ENCODE results near the gene ANKIB1.
"Not testable (repeated sequence)": the region's sequence is repeated elsewhere in the genome, so short reads cannot be mapped to it uniquely, and the experiment has no call there.

ANKIB1 gene

DNA sequence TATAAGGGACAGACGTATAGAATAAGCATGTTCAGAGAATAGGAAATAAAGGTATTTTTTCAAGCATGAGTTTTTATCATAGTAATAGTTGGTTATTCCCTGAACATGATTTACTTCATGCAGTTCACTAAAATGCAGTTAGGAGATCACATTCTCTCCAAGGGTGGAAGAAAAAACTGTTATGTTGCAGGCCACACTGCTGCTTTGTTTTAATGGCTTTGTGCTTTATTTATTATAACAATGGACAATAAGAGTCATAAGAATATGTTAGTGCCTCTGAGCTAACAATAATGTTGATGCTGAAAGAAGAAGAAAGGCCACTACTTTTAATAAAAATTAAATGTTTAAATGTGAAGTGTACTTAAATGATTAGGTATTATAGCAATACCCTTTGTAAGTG, 123.0 kb downstream of the ANKIB1 start:
- no peak for DNase-seq (ENCODE audit: insufficient read length, low spot score)
- no peak for FAIRE-seq
- no peak for TF ChIP-seq POLR2A (IDR thresholded peaks at IDR 0.05; ENCODE audit: low read depth, low read length)

DNA sequence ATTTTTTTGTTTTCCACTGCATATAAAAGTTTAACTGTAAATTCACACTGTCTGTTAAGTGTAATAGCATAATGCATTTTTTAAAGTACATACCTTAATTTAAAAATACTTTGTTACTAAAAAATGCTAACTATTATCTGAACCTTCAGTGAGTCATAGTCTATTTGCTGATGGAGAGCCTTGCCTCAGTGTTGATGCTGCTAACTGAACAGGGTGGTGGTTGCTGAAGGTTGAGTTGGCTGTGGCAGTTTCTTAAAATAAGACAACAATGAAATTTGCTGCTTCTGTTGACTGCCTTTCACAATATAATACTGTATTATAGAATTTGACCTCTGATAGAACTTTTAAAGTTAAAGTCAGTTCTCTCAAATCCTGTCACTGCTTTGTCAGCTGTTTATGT, 129.2 kb downstream of the ANKIB1 start:
- no peak for FAIRE-seq
- no peak for TF ChIP-seq POLR2A (IDR thresholded peaks at IDR 0.05; ENCODE audit: low read depth, low read length)
- DNase-seq (ENCODE audit: insufficient read length, low spot score), result no peak

DNA sequence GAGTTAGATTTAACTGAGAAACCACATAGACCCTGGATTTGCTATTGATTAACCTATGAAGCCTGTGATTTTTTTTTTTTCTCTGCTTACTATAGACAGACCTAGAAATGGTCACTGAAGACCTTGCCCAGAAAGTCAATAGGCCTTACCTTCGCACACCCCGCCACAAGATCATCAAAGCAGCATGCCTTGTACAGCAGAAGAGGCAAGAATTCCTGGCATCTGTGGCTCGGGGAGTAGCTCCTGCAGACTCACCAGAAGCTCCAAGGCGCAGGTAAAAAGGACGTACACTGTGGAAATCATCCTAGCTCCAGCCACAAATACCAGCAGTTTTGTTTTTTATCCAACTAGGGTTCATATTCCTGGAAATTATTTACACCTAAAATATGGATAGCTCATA, 145.3 kb downstream of the ANKIB1 start:
- no peak for TF ChIP-seq POLR2A (IDR thresholded peaks at IDR 0.05; ENCODE audit: low read depth, low read length)
- FAIRE-seq, result no peak
- DNase-seq (ENCODE audit: insufficient read length, low spot score), result no peak

DNA sequence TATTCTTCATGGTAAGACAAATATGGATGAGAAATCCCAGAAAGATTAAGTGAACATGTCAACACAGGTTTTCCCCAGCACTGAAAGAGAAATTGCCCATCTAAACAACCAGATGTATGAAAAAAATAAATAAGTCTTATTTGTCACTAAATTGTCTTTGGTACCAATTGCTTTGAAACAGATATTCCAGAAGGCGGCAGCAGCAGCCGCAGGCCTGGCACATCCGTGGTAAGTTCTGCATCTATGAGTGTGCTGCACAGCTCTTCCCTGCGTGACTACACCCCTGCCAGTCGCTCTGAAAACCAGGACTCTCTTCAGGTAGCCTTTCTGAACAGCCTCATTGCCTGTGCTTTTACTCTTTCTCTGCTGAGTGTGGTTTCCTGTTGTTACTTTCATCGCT, 151.8 kb downstream of the ANKIB1 start:
- no peak for FAIRE-seq
- TF ChIP-seq POLR2A (IDR thresholded peaks at IDR 0.05; ENCODE audit: low read depth, low read length), result no peak

DNA sequence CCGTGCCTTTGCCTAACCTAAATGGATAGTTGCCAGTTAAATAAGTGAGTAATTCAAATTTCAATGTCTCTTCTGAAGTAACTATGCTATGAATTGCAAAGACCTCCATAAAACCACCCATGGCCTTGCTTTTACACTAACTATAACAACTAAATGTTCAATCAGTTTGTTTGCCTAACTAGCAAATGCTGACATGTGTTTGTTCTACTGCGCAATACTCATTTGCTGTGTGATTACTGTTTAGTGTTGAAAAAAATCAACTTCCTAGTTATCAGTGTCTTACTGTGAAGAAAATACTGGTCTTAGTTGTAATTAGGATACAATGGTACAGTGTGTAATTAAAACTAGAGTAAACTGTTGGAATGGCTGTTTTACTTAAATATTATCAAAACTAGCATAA, 154.2 kb downstream of the ANKIB1 start:
- DNase-seq (ENCODE audit: insufficient read length, low spot score), result no peak
- no peak for TF ChIP-seq POLR2A (IDR thresholded peaks at IDR 0.05; ENCODE audit: low read depth, low read length)
- FAIRE-seq, result no peak

More for the DNA sequence above, 151.8 kb downstream of the ANKIB1 start:
- no peak for DNase-seq (ENCODE audit: insufficient read length, low spot score)

DNA sequence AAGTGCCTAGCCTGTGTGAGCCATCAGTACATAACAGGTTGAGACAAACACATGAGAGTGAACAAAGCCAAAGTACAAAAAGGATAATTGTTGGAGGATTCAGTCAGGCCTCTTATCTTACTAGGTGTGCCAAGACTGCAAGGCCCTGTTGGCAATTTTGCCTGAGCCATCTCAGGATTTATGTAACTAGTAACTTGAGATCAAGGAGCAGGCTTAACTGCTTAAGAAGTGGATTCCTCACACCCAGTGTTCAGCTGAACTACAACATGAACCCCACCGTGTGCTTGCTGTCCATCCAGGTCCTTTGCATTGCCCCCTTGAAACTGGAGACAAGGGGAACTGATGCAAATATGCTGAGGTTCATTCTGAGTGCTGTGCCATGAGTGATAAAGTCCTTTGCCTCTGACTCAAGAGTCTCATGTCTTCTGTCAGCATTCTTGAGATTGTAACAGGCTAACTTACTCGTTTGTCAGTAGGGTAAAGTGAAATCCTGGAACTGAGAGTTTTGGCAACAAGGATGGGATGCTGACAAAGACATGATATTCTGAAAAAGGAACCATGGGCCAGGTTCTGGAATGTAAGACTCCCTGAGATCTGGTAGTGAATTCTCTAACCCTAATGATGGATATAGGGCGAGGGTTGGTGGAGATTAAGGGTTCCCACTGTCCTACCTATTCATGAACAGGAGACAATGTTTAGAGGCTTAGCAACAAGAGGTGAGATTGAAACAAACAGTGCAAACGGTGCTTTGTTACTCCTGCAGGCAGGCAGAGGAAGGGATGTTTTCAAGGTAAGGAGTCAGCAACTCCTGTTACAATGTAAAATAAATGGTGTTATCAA, 157.4 kb downstream of the ANKIB1 start:
- FAIRE-seq (peak; percentile 23), DNase-seq (ENCODE audit: insufficient read length, low spot score) (no peak)
- no peak for TF ChIP-seq POLR2A (IDR thresholded peaks at IDR 0.05; ENCODE audit: low read depth, low read length)

DNA sequence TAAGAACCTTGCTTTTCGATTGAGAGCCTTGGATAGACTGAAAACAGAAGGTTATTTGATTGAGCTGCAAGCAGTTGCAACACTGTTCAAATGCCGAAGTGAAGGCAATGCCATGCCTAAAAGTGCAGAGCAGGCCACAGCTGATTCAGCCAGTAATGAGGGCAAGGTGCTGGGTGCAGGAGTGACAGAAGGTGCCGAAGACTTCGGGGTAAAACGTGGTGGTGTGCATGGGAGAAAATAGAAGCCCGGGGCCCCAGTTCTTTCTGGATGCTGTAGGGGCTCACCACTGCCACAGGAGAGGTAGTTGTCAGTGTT, 157.9 kb downstream of the ANKIB1 start:
- FAIRE-seq, result no peak
- TF ChIP-seq POLR2A (IDR thresholded peaks at IDR 0.05; ENCODE audit: low read depth, low read length), result no peak
- no peak for DNase-seq (ENCODE audit: insufficient read length, low spot score)

DNA sequence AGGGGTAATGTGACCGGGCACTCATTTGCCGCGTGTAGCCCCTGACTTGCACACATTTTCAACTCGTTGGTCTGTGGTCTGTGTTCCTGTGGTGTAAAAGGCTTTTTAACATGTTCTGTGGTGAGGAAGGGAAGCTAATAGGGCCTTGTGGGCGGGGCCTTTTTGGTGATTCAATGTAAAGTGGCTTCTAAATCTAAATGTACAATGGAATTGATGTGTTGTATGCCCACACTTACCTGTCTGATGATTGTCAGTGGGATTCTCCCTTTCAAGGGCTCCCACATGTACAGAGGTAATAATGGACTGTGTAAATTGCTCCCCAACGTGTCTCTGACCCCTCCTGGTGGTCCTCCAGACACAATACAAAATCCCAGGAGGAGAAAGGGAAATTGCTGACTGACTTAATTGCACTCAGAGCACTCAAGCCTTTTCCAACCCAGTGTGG, 158.4 kb downstream of the ANKIB1 start:
- DNase-seq (ENCODE audit: insufficient read length, low spot score) (no peak), FAIRE-seq (no peak)
- no peak for TF ChIP-seq POLR2A (IDR thresholded peaks at IDR 0.05; ENCODE audit: low read depth, low read length)

DNA sequence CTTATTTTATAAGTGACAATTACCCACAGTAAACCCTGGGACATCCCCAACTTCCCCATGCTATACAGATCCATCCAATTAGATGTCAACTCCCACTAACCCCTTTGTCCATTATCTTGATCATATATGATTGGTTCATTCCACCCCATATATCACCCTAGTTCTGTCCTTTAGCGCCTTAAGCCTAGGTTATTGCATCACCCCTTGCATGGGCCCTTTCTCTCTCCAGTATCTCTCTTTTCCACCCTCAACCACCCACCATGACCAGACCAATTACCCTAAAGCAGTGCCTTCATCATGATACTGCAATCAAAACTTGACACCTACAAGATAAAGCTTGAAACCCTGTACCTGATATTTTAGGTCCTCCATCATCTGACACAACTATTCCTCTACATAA, 163.6 kb downstream of the ANKIB1 start:
- FAIRE-seq (no peak), DNase-seq (ENCODE audit: insufficient read length, low spot score) (no peak)
- TF ChIP-seq POLR2A (IDR thresholded peaks at IDR 0.05; ENCODE audit: low read depth, low read length), result no peak

DNA sequence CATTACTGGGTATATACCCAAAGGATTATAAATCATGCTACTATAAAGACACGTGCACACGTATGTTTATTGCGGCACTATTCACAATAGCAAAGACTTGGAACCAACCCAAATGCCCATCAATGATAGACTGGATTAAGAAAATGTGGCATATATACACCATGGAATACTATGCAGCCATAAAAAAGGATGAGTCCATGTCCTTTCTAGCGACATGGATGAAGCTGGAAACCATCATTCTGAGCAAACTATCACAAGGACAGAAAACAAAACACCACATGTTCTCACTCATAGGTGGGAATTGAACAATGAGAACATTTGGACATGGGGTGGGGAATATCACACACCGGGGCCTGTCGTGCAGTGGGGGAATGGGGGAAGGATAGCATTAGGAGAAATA, 164.4 kb downstream of the ANKIB1 start:
- DNase-seq (ENCODE audit: insufficient read length, low spot score); FAIRE-seq: not testable (repeated sequence)

DNA sequence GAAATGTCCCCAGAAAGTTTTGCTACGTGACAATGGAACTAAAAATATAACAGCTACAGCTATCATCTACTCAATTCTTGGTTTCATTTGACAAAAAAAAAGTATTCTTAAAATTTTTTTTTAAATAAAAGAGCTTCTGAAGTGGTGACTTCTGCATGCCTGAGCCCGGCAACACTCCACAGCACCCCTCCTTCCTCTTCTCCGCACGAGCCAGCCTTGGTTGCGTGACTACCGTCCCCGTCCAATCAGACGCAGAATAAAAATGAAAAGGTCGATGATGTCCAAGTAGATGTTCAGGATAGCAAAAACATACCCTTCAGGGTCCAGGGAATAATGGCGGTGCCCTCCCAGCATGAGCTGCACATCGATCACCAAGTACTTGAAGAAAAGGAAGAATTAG, 167.0 kb downstream of the ANKIB1 start:
- TF ChIP-seq POLR2A (IDR thresholded peaks at IDR 0.05; ENCODE audit: low read depth, low read length), result no peak
- FAIRE-seq, result no peak
- no peak for DNase-seq (ENCODE audit: insufficient read length, low spot score)

DNA sequence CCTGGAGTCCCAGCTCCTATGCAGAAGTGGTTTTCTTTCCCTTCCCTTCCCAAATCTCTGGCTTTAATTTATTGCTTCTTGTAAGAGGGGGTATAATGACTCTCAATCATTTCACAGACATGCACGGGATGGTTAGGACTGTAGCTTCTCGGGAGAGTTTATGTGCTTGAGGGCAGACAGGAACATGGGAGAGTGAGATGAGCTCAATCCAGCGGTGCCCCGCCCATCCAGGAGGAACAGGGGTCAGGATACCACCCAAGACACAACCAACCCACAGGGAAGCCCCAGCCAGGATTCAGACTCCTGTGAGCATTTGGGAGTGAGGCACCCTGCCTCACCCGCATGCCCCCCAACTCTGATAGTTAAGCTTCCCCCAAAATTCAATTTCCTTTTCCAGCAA, 167.8 kb downstream of the ANKIB1 start:
- TF ChIP-seq POLR2A (IDR thresholded peaks at IDR 0.05; ENCODE audit: low read depth, low read length), result no peak
- FAIRE-seq (no peak), DNase-seq (ENCODE audit: insufficient read length, low spot score) (no peak)

DNA sequence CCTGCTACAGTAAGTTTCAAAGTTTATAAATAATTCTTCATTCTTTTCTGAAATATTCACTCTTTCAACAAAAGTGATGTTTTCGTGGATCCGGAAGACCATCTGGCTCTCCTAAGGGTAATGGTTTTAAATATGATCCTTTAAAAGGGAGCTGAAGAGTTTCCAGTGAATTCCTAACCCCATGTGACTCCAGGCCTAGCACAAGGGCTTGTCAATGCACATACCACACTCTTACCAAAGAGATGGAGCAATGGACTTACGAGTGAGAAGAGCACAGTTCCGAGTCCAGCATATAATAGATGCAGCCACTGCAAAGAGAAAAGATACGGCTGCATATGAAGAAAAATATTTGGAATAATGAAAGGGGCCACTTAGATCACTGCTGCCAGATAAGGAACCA, 169.5 kb downstream of the ANKIB1 start:
- no peak for FAIRE-seq
- TF ChIP-seq POLR2A (IDR thresholded peaks at IDR 0.05; ENCODE audit: low read depth, low read length), result no peak
- no peak for DNase-seq (ENCODE audit: insufficient read length, low spot score)

DNA sequence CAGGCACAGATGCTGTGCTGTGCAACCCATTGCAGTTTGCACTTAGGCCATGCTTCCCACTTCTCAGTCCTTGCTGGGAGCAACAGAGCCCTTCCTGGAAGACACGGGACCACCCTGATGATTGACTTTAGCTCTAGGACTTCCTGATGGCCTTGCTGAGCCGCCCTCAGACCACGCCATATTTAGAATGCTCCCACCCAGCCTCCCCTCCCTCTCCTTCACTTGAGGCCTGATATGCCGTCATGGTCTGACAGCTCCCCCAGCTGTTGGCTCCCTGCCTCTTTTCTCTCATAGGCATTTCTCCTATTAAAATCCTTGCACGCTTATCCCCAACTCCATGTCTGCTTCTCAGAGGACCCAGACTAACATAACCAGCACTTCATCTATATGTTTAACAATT, 172.1 kb downstream of the ANKIB1 start:
- no peak for FAIRE-seq
- DNase-seq (ENCODE audit: insufficient read length, low spot score), result no peak
- TF ChIP-seq POLR2A (IDR thresholded peaks at IDR 0.05; ENCODE audit: low read depth, low read length), result no peak

DNA sequence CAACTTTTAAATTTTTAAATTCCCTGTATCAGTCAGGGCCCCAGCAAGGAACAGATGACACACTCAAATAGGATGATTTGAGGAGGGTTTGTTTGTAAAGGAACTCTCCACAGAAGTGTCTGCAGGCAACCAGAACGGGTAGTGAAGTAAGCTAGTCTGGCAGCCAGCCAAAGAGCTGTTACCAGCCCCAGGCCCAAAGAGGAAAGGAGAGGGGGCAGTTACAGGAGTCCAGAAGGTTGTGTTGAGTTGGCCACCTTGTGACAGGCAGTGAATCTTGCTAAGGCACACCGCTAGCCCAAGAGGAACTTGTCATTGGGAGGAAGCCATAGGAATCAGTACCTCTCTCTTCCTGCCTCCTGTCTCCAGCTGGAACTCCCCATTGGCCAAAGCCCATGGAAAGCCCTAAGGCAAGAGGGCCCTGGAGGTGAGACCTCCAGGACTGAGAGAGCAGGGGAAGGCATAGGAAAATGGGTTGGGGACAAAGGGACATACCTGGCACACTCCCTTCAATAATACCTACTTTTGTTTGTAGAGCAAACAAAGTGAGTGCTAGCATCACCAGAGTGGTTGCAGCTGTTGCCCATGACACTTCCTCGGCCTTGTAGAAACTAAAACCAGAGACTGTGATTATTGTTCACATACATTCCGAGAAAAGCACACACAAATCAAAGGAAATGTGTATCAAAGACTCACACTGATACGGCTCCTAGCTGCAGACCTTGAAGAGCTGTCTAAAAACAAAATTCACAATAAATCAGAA, 176.1 kb downstream of the ANKIB1 start:
- DNase-seq (ENCODE audit: insufficient read length, low spot score) (no peak), FAIRE-seq (no peak)
- TF ChIP-seq POLR2A (IDR thresholded peaks at IDR 0.05; ENCODE audit: low read depth, low read length), result no peak
